ENCODE data around the gene ZNF260. TPM values are rescaled to one million over a fixed set of nuclear protein-coding genes. Genes with fewer than 3 reads are reported as not detected.
A peak's percentile ranks its signal among the peaks of the same experiment; 100 is the strongest.

Gene ZNF260
- polyA plus RNA-seq, 2 of the 4 experiments (the other 2 are of a cell fraction), result 22.8 to 25.6 TPM

DNA sequence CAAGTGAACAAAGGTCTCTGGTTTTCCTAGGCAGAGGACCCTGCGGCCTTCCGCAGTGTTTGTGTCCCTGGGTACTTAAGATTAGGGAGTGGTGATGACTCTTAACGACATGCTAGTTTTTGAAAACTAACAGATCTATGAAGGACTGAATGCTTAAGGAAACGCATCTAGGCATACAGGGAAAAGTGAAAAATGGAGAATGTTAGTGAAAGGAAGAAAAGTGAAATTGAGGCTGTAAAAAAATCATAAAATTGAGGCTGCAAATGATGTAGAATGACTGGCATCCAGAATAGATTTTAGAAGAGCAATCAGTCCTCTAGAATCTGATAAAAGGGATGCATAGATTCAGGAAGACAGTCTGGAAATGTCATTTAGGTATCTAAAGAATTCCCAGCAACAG lies 3.5 kb downstream of the ZNF260 start (continued):
- TF ChIP-seq SMC3 (IDR thresholded peaks at IDR 0.05) (no peak), PBX3 (IDR thresholded peaks at IDR 0.05) (no peak), ZNF302 (CRISPR knock-in tag; IDR thresholded peaks at IDR 0.05) (no peak), RCOR1 (IDR thresholded peaks at IDR 0.05; ENCODE audit: low read depth, low read length) (no peak), HMGXB4 (CRISPR knock-in tag; IDR thresholded peaks at IDR 0.05; ENCODE audit: borderline replicate concordance) (no peak)
- TF ChIP-seq, protein P1, sequence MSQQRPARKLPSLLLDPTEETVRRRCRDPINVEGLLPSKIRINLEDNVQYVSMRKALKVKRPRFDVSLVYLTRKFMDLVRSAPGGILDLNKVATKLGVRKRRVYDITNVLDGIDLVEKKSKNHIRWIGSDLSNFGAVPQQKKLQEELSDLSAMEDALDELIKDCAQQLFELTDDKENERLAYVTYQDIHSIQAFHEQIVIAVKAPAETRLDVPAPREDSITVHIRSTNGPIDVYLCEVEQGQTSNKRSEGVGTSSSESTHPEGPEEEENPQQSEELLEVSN (IDR thresholded peaks at IDR 0.05; ENCODE audit: borderline replicate concordance, low read depth), result no peak

DNA sequence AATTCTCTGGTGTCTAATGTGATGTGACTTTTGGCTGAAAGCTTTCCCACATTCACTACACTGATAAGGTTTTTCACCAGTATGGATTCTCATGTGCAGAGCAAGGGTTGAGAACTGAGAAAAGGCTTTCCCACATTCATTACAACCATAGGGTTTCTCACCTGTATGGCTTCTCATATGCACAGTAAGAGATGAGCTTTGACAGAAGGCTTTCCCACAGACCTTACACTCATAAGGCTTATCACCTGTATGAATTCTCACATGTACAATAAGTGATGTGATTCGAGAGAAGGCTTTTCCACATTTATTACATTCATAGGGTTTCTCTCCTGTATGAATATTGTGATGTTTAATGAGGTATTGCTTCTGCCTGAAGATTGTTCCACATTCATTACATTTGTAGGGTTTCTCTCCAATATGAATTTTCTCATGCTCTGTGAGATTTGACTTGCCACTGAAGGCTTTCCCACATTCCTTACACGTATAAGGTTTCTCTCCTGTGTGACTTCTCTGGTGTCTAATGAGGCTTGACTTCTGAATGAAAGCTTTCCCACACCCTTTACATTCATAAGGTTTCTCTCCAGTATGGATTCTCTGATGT lies 14.0 kb downstream of the ZNF260 start:
- H3K4me1 ChIP-seq, result no peaks in the 10 kb centered on the region
- no peak overlapping the region for H3K4me2 ChIP-seq
- ChIA-PET CTCF (interaction anchor here (0.6 kb wide), 1 partner anchor 15 kb away, joined by 4 read pairs; no protein-coding TSS in a partner anchor), POLR2A (no interaction called here)
- FAIRE-seq (peak; percentile 95), DNase-seq (ENCODE audit: low read depth in 1 of 2, low spot score in 1 of 2) (peak in 1 of 2 experiments; percentile 58), ATAC-seq (0 out of 6 replicates have a peak, but pooled peaks of 1 of the 2 experiments have one; percentile 19)
- 80% methylated on average over 2 of the region's 2 CpGs for WGBS (ENCODE audit: missing lambda C conversion rate)
- peaks cover 99% of the 10 kb centered on the region for H3K9me3 ChIP-seq
- no peak overlapping the region for H3K4me3 ChIP-seq
- H3K27ac ChIP-seq, result no peak overlapping the region
- peak; percentile 68; the same call in 1 of the 2 replicates for TF ChIP-seq GATA3 (IDR thresholded peaks at IDR 0.05; ENCODE audit: borderline replicate concordance)
- no peak for TF ChIP-seq RFX5 (IDR thresholded peaks at IDR 0.05)
- TF ChIP-seq HES2 (IDR thresholded peaks at IDR 0.05), result peak; percentile 37; the same call in 1 of the 2 replicates

GRCh38 chr19:36508325-36508724 lies 19.7 kb downstream of the ZNF260 start:
- H3K9me3 ChIP-seq, result peaks cover 92% of the 10 kb centered on the region
- DNase-seq (ENCODE audit: low read depth in 1 of 2, low spot score in 1 of 2) (no peak), ATAC-seq (no peak), FAIRE-seq (no peak)
- WGBS (ENCODE audit: missing lambda C conversion rate), result 56% methylated on average over 3 of the region's 3 CpGs
- H3K27ac ChIP-seq, result no peak overlapping the region
- H3K4me1 ChIP-seq, result no peaks in the 10 kb centered on the region
- ChIA-PET CTCF (interaction anchor here (0.6 to 1.8 kb wide), 2 partner anchors 15 to 21 kb away, joined by 3 to 4 read pairs; no protein-coding TSS in a partner anchor), POLR2A (interaction anchor here (0.7 kb wide), 2 partner anchors 158 to 1582 kb away, joined by 3 to 6 read pairs; no protein-coding TSS in a partner anchor)
- TF ChIP-seq KDM5A (IDR thresholded peaks at IDR 0.05) (no peak), ZFP36 (IDR thresholded peaks at IDR 0.05; ENCODE audit: borderline replicate concordance, partially characterized antibody) (peak; percentile 72)
- H3K4me3 ChIP-seq, result no peak overlapping the region
- H3K4me2 ChIP-seq, result no peak overlapping the region

GRCh38 chr19:36501973-36502372 lies 26.1 kb downstream of the ZNF260 start:
- POLR2A ChIA-PET, result interaction anchor here (1.2 kb wide), 1 partner anchor 12 kb away, joined by 4 read pairs; the partner anchor contains the start of gene ZNF566
- H3K4me2 ChIP-seq, result no peak overlapping the region
- CTCF ChIA-PET, result no interaction called here
- no peaks in the 10 kb centered on the region for H3K4me1 ChIP-seq
- no peak for TF ChIP-seq ZNF302 (CRISPR knock-in tag; IDR thresholded peaks at IDR 0.05)
- no peak for TF ChIP-seq CEBPB (IDR thresholded peaks at IDR 0.05)
- TF ChIP-seq PBX3 (IDR thresholded peaks at IDR 0.05), result no peak
- no peak for TF ChIP-seq HDAC2 (IDR thresholded peaks at IDR 0.05)
- no peak for TF ChIP-seq JUNB (IDR thresholded peaks at IDR 0.05)
- TF ChIP-seq NFE2L2 (conservative IDR thresholded peaks at IDR 0.05; ENCODE audit: low read length), result no peak
- no peak for TF ChIP-seq CBX2 (IDR thresholded peaks at IDR 0.05; ENCODE audit: borderline replicate concordance, low read depth)
- TF ChIP-seq CHD4 (IDR thresholded peaks at IDR 0.05; ENCODE audit: borderline replicate concordance), result no peak
- no peak for TF ChIP-seq PHF8 (IDR thresholded peaks at IDR 0.05; ENCODE audit: borderline replicate concordance, low read depth)
- ATAC-seq (no peak), FAIRE-seq (peak; percentile 74), DNase-seq (ENCODE audit: low read depth in 1 of 2, low spot score in 1 of 2) (no peak)
- 34% methylated on average over 5 of the region's 5 CpGs for WGBS (ENCODE audit: missing lambda C conversion rate)
- no peak overlapping the region for H3K27ac ChIP-seq
- H3K9me3 ChIP-seq, result peaks cover 95% of the 10 kb centered on the region
- no peak overlapping the region for H3K4me3 ChIP-seq

Data from A549 (cell line).